Colonic mucosa (tissue), 4 donors: Measurements from ENCODE around the gene SUGT1. TPM values are rescaled to one million over a fixed set of nuclear protein-coding genes. Genes with fewer than 3 reads are reported as not detected.
"Not testable (repeated sequence)": the region's sequence is repeated elsewhere in the genome, so short reads cannot be mapped to it uniquely, and the experiment has no call there.

Source experiments
- DNase-seq: peaks from one replicate; pipeline ENCODE4 v3.0.0-alpha.2; 2020
- H3K27ac ChIP-seq: fragments of 200-600 bp; one replicate; pipeline ENCODE4 v1.8.0; 2021
- H3K27me3 ChIP-seq: fragments of 200-600 bp; one replicate; pipeline ENCODE4 v1.8.0; 2021
- H3K36me3 ChIP-seq: fragments of 200-600 bp; one replicate; pipeline ENCODE4 v1.8.0; 2021
- H3K4me1 ChIP-seq: fragments of 200-600 bp; one replicate; pipeline ENCODE4 v1.8.0; 2021; ENCODE audit warnings: mild to moderate bottlenecking
- H3K4me3 ChIP-seq: fragments of 200-600 bp; one replicate; pipeline ENCODE4 v1.8.0; 2021
- H3K9ac ChIP-seq, 2 donors: one replicate each; pipeline ENCODE4 v1.7.0; 2013; ENCODE audit warnings: control low read depth in 2 of 2, low read depth in 2 of 2, low read length in 2 of 2
- H3K9me3 ChIP-seq: fragments of 200-600 bp; one replicate; pipeline ENCODE4 v1.8.0; 2021
- intact Hi-C: fragments of 100-400 bp; cut with DNase I; formaldehyde crosslinking; loops from one replicate; pipeline ENCODE4 v1.14.1; 2022
- total RNA-seq, 2 donors: library from RNA; stranded (reverse); fragmentation: NEBNext Ultra II Directional in 1 of 2; extraction: Animal tissue kit (Norgen Biotek cat#: 25700) in 1 of 2; gene quantifications; one replicate each; pipeline ENCODE4 v1.2.1, GENCODE V29; 2021
- TF ChIP-seq, protein P1 (sequence below): fragments of 200-600 bp; IDR thresholded peaks from one replicate; pipeline ENCODE4 v1.8.0; 2022; ENCODE audit warnings: antibody characterized with exemption, mild to moderate bottlenecking
- donor health status: healthy.
- donor health status: DM: no; HTN: no; CAD: no.
- donor health status: DM: no; HTN: no; CAD: no.

SUGT1 gene
- total RNA-seq, 2 donors from 2014 or later = 45.5 to 60.5 TPM

DNA sequence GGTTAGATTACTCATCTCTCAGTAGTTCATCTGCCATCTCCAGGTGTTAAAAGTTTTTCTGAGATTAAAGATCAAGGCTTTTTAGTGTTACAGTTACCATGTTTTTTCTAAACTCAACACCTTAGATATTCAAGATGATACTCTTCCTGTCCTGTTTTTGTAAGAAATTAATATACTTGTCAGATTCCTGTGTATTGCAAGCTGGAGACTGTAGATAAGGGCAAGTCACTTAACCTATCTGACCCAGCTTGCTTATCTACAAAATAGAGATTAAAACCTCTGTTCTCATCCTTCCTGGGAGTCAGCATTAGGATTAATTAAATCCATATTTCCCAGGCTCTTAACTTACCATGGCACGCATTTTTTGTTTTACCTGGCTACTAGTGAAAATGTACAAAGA, 25.2 kb downstream of the SUGT1 start:
- Histone ChIP-seq H3K27me3 (no peaks in the 10 kb centered on the region), H3K27ac (no peak overlapping the region), H3K9me3 (no peaks in the 10 kb centered on the region), H3K4me1 (no peaks in the 10 kb centered on the region), H3K9ac (no peak overlapping the region), H3K36me3 (no peaks in the 10 kb centered on the region), H3K4me3 (no peak overlapping the region)
- intact Hi-C loops = no loop called here
- TF ChIP-seq, protein P1, sequence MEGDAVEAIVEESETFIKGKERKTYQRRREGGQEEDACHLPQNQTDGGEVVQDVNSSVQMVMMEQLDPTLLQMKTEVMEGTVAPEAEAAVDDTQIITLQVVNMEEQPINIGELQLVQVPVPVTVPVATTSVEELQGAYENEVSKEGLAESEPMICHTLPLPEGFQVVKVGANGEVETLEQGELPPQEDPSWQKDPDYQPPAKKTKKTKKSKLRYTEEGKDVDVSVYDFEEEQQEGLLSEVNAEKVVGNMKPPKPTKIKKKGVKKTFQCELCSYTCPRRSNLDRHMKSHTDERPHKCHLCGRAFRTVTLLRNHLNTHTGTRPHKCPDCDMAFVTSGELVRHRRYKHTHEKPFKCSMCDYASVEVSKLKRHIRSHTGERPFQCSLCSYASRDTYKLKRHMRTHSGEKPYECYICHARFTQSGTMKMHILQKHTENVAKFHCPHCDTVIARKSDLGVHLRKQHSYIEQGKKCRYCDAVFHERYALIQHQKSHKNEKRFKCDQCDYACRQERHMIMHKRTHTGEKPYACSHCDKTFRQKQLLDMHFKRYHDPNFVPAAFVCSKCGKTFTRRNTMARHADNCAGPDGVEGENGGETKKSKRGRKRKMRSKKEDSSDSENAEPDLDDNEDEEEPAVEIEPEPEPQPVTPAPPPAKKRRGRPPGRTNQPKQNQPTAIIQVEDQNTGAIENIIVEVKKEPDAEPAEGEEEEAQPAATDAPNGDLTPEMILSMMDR = no peak
- DNase-seq = no peak

DNA sequence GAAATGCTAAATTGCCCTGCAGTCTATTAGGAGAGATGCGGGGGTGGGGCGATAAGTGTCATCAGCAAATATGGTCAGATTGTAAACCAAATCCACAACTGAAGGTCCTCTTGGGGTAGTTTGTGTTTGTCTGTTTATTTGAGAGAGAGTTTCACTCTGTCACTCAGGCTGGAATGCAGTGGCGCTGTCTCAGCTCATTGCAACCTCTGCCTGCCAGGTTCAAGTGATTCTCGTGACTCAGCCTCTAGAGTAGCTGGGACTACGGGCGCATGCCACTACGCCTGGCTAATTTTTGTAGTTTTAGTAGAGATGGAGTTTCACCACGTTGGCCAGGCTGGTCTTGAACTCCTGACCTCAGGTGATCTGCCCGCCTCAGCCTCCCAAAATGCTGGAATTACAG, 33.2 kb downstream of the SUGT1 start:
- H3K4me3 ChIP-seq, H3K27me3 ChIP-seq, H3K9me3 ChIP-seq, H3K36me3 ChIP-seq, H3K27ac ChIP-seq, DNase-seq, intact Hi-C loops, H3K9ac ChIP-seq, H3K4me1 ChIP-seq: not testable (repeated sequence)

DNA sequence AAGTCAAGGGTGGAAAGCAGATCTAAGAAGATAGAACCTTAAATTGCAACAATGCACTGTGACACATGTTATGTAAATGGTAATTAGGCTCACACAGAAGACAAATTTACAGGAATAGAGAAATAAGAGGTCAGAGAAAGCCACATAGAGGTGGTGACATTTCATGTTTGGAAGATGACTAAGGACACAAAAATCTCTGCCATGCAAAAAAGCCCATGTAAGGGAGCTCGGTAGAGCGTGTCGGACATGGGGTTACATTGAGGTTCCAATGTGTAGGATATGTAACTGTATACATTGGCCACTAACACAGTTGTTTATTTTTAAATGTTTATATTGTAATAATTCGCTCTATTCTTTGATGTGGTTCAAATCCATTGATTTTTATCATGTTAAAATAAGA, 33.7 kb downstream of the SUGT1 start:
- Histone ChIP-seq H3K27ac (no peak overlapping the region), H3K4me3 (no peak overlapping the region), H3K9me3 (no peaks in the 10 kb centered on the region), H3K9ac (no peak overlapping the region), H3K4me1 (no peaks in the 10 kb centered on the region), H3K27me3 (no peaks in the 10 kb centered on the region), H3K36me3 (no peaks in the 10 kb centered on the region)
- TF ChIP-seq, protein P1 = no peak
- intact Hi-C loops = no loop called here
- DNase-seq = no peak

DNA sequence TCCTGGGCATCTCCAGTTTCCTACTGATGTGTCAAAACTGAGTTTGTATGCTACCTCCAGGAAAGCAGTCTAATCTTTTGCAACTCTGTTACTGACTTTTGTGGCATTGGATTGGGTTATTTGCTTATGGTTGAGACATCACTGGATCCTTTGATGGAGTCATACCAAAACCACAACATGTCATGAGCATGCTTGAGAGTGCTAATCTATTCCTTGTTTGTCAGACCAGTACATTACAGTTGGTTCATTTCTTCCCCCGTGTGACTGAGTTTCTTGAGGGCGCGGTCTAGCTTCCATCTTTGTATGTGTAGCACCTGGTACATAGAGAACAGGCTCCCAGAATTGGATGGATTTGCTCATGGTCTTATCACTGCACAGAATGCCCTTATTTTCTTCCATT, 43.2 kb downstream of the SUGT1 start:
- TF ChIP-seq, protein P1 = no peak

DNA sequence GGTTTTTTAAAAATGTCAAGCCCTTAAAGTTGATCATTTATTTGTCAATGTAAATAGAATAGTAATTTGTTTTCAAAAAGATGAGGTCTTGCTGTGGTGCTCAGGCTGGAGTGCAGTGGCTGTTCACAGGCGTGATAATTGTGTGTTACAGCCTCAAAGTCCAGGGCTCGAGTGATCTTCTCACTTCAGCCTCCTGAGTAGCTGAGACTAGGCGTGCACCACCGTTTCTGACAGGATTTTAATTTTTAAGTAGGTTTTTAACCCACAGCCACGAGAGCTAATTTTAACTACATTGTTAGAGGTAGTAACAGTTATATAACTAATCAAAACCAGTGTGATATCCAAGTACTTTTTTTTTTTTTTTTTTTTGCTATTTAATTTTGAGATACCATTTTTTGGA, 43.9 kb downstream of the SUGT1 start:
- H3K36me3 ChIP-seq = no peaks in the 10 kb centered on the region
- no peak for DNase-seq
- TF ChIP-seq, protein P1 = no peak
- no peak overlapping the region for H3K9ac ChIP-seq
- no peak overlapping the region for H3K27ac ChIP-seq
- H3K4me1 ChIP-seq = no peaks in the 10 kb centered on the region
- intact Hi-C loops = no loop called here
- H3K4me3 ChIP-seq = no peak overlapping the region
- H3K9me3 ChIP-seq = no peaks in the 10 kb centered on the region
- no peaks in the 10 kb centered on the region for H3K27me3 ChIP-seq

More for the DNA sequence above, 43.2 kb downstream of the SUGT1 start:
- H3K9me3 ChIP-seq = no peaks in the 10 kb centered on the region
- H3K27me3 ChIP-seq = no peaks in the 10 kb centered on the region
- no peak overlapping the region for H3K9ac ChIP-seq
- no peaks in the 10 kb centered on the region for H3K36me3 ChIP-seq
- DNase-seq = no peak
- intact Hi-C loops = no loop called here
- no peak overlapping the region for H3K4me3 ChIP-seq
- H3K4me1 ChIP-seq = no peaks in the 10 kb centered on the region
- no peak overlapping the region for H3K27ac ChIP-seq

DNA sequence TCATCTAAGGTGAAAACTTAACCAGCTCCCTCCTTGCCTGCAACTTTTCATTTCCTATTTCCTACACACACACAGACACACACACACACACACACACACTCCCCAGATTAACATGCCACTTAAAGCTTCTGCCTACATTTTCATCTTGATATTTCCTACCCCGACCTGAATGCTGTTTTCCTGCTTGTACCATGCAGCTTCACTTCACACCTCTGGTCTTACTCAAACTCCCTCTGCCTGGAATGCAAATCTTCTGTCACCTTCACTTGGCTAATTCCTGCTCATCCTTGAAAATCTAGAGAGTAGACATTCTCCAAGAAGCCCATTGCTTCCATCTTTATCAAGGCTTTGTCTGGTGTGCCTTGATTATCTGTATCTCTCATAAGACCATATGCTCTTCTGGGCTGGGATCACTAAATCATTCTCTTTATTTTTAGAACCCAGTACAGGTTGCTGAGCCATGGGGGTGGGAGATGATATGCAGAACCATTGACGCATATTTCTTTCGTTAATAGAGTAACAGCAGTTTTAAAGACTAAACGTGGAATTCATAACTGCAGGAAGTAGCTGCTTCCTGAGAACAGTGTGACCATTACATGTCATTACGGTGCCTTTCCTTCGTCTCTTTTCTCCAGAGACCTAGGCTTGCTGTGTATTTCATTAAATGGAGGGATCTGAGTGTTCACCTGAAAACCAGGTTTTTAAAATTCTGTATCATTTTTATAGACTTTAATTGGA, 49.3 kb downstream of the SUGT1 start:
- Histone ChIP-seq H3K27me3 (no peaks in the 10 kb centered on the region), H3K9me3 (no peaks in the 10 kb centered on the region)
- intact Hi-C loops = no loop called here

More for the DNA sequence above, 49.3 kb downstream of the SUGT1 start:
- Histone ChIP-seq H3K27ac (no peak overlapping the region), H3K36me3 (no peaks in the 10 kb centered on the region), H3K9ac (no peak overlapping the region), H3K4me1 (no peaks in the 10 kb centered on the region), H3K4me3 (no peak overlapping the region)
- no peak for DNase-seq
- TF ChIP-seq, protein P1 = no peak
